ENCODE measurements around the gene HHIPL1.

GRCh38 chr14:99609245-99610170 is 35.4 kb upstream of the HHIPL1 start:
- TF ChIP-seq CHD2 (IDR thresholded peaks at IDR 0.05; ENCODE audit: low read length, partially characterized antibody) = no peak
- TF ChIP-seq ZFP36 (IDR thresholded peaks at IDR 0.05; ENCODE audit: borderline replicate concordance, partially characterized antibody) = no peak
- no peak for TF ChIP-seq BHLHE40 (IDR thresholded peaks at IDR 0.05; ENCODE audit: low read depth, low read length)
- peak; percentile 53 for TF ChIP-seq CTCF (IDR thresholded peaks at IDR 0.05)
- no peak for TF ChIP-seq ZC3H11A (IDR thresholded peaks at IDR 0.05)
- TF ChIP-seq RCOR1 (IDR thresholded peaks at IDR 0.05; ENCODE audit: low read depth, low read length) = no peak
- TF ChIP-seq MAX (IDR thresholded peaks at IDR 0.05) = no peak
- TF ChIP-seq REST (IDR thresholded peaks at IDR 0.05) = no peak
- TF ChIP-seq CHD4 (IDR thresholded peaks at IDR 0.05; ENCODE audit: borderline replicate concordance) = no peak
- TF ChIP-seq CBX2 (IDR thresholded peaks at IDR 0.05; ENCODE audit: borderline replicate concordance, low read depth) = no peak
- no peak for TF ChIP-seq POLR2A (IDR thresholded peaks at IDR 0.05; ENCODE audit: low read length)
- TF ChIP-seq ELK1 (IDR thresholded peaks at IDR 0.05; ENCODE audit: low read depth, low read length) = no peak
- TF ChIP-seq NPAS2 (CRISPR knock-in tag; IDR thresholded peaks at IDR 0.05; ENCODE audit: borderline replicate concordance) = no peak
